Neutrophil (primary cell): Measurements from ENCODE around the gene TRERF1.
A peak's percentile ranks its signal among the peaks of the same experiment; 100 is the strongest.

Source experiments
- H3K27ac ChIP-seq: fragments of 200-600 bp; sonication (generic); 2 replicates; pipeline ENCODE4 v1.5.1; 2016; ENCODE audit warnings: mild to moderate bottlenecking, moderate library complexity
- H3K27me3 ChIP-seq: fragments of 200-600 bp; sonication (generic); 2 replicates; pipeline ENCODE4 v1.6.0; 2016; ENCODE audit warnings: mild to moderate bottlenecking
- H3K36me3 ChIP-seq: fragments of 200-600 bp; sonication (generic); 2 replicates; pipeline ENCODE4 v1.5.1; 2017
- H3K4me1 ChIP-seq, 2 experiments: fragments of 200-600 bp in 1 of 2; sonication (generic) in 1 of 2; 1 replicate in 1 of 2; 2 replicates in 1 of 2; pipeline versions ENCODE4 v1.5.1 to v1.6.1; 2013 to 2016; ENCODE audit warnings: low read depth in 1 of 2, low read length in 1 of 2, mild to moderate bottlenecking in 1 of 2, moderate library complexity in 1 of 2; ENCODE audit not compliant: control insufficient read depth in 1 of 2, insufficient read depth in 1 of 2
- H3K4me3 ChIP-seq, 2 experiments: fragments of 200-600 bp in 1 of 2; sonication (generic) in 1 of 2; 1 replicate in 1 of 2; 2 replicates in 1 of 2; pipeline ENCODE4 v1.5.1; 2013 to 2016; ENCODE audit warnings: low read depth in 1 of 2, low read length in 1 of 2, mild to moderate bottlenecking in 1 of 2, moderate library complexity in 1 of 2
- H3K9me3 ChIP-seq: fragments of 200-600 bp; sonication (generic); 2 replicates; pipeline ENCODE4 v1.5.1; 2016
- TF ChIP-seq, protein P1 (sequence below): fragments of 200-600 bp; sonication (generic); IDR thresholded peaks from 2 replicates; pipeline ENCODE4 v1.5.1; 2016; ENCODE audit warnings: antibody characterized with exemption

The TRERF1 gene

GRCh38 chr6:42264162-42264851, 187.4 kb downstream of the TRERF1 start:
- TF ChIP-seq, protein P1, sequence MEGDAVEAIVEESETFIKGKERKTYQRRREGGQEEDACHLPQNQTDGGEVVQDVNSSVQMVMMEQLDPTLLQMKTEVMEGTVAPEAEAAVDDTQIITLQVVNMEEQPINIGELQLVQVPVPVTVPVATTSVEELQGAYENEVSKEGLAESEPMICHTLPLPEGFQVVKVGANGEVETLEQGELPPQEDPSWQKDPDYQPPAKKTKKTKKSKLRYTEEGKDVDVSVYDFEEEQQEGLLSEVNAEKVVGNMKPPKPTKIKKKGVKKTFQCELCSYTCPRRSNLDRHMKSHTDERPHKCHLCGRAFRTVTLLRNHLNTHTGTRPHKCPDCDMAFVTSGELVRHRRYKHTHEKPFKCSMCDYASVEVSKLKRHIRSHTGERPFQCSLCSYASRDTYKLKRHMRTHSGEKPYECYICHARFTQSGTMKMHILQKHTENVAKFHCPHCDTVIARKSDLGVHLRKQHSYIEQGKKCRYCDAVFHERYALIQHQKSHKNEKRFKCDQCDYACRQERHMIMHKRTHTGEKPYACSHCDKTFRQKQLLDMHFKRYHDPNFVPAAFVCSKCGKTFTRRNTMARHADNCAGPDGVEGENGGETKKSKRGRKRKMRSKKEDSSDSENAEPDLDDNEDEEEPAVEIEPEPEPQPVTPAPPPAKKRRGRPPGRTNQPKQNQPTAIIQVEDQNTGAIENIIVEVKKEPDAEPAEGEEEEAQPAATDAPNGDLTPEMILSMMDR, result no peak
- no peaks in the 10 kb centered on the region for H3K4me1 ChIP-seq
- H3K36me3 ChIP-seq, result peaks cover 44% of the 10 kb centered on the region
- H3K4me3 ChIP-seq, result no peak overlapping the region
- no peaks in the 10 kb centered on the region for H3K9me3 ChIP-seq
- no peaks in the 10 kb centered on the region for H3K27me3 ChIP-seq
- peak overlapping the region; percentile 3 for H3K27ac ChIP-seq

DNA sequence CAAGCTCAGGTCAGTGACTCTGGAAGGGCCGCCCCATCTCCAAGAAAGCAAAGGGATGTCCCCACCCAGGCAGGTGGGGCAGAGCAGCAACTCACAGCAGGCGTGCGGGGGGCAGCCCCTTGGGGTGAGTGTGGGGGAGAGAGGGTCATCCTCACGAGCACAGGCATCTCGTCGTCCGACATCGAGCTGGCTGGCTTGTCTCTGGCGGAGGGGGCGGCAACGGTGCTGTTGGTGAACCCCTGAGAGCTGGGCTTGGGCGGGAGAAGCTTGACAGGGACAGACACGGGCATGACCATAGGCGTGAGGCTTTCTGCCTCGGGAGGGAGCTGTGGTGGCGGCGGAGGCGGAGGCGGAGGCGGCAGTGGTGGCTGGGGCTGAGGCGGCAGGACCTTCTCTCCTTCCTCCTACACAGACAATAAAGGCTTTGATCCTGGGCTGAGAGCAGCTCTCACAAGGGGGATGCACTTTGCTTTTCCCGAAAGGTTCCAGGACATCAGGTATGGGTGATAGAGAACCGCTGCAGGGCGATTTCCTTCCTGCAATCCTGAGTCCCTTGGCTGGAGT, 188.5 kb downstream of the TRERF1 start:
- H3K27ac ChIP-seq, result no peak overlapping the region
- TF ChIP-seq, protein P1, result no peak
- peaks cover 42% of the 10 kb centered on the region for H3K36me3 ChIP-seq

GRCh38 chr6:42260972-42261371, 190.8 kb downstream of the TRERF1 start:
- Histone ChIP-seq H3K4me3 (no peak overlapping the region), H3K27me3 (no peaks in the 10 kb centered on the region), H3K9me3 (no peaks in the 10 kb centered on the region), H3K36me3 (peaks cover 58% of the 10 kb centered on the region), H3K4me1 (no peaks in the 10 kb centered on the region), H3K27ac (peak overlapping the region; percentile 16)
- TF ChIP-seq, protein P1, result peak; percentile 56

More for the DNA sequence above, 188.5 kb downstream of the TRERF1 start:
- Histone ChIP-seq H3K4me1 (no peaks in the 10 kb centered on the region), H3K4me3 (no peak overlapping the region), H3K27me3 (no peaks in the 10 kb centered on the region), H3K9me3 (no peaks in the 10 kb centered on the region)

- Histone ChIP-seq H3K4me1 (no peaks in the 10 kb centered on the region), H3K4me3 (no peak overlapping the region), H3K36me3 (peaks cover 62% of the 10 kb centered on the region), H3K27me3 (no peaks in the 10 kb centered on the region), H3K27ac (no peak overlapping the region), H3K9me3 (no peaks in the 10 kb centered on the region)
- TF ChIP-seq, protein P1, result no peak
Measured at GRCh38 chr6:42260396-42260888, 191.3 kb downstream of the TRERF1 start.

DNA sequence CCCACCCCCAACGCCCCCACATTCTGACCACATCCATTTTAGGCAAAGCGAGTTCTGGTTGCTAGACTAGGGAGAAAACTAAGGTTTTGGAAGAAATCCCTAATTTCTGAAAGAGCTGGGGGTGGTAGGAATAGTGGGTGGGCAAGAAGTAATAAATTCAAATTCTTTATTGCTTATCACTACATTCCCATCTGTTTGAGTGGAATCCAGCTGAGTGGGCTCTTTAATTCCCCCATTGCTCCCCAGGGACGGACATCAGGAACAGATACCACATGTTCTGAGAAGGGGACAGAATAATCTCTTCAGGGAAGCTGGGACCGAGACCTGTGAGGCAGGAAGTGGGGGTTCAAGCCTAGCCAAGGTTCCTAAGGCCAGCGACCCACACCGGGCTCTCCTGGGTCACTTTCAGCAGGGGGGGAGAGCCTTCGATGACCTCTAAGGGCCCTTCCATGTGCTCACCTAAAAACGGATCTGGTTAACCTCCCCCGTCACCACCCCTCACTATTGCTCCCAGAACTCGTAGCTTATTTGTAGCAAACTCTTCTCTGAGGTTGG, 191.8 kb downstream of the TRERF1 start:
- Histone ChIP-seq H3K27me3 (no peaks in the 10 kb centered on the region), H3K4me1 (no peaks in the 10 kb centered on the region), H3K27ac (no peak overlapping the region), H3K36me3 (peaks cover 67% of the 10 kb centered on the region), H3K4me3 (no peak overlapping the region), H3K9me3 (no peaks in the 10 kb centered on the region)
- TF ChIP-seq, protein P1, result no peak
